Mesenchymal stem cell (in vitro differentiated cells and primary cell): ENCODE results near the gene TBX1.

ENCODE experiments used
- DNase-seq: peaks from one replicate; pipeline ENCODE4 v3.0.0-alpha.2; 2013
- H2AFZ ChIP-seq: one replicate; pipeline ENCODE4 v1.6.1; 2013; ENCODE audit warnings: low read depth, mild to moderate bottlenecking, control low read depth, inconsistent platforms, low read length, moderate library complexity
- H2AK5ac ChIP-seq: 2 replicates; pipeline ENCODE4 v1.6.1; 2013; ENCODE audit warnings: low read length, moderate library complexity, mild to moderate bottlenecking, inconsistent platforms; ENCODE audit not compliant: severe bottlenecking
- H2BK120ac ChIP-seq: one replicate; pipeline ENCODE4 v1.6.1; 2013; ENCODE audit warnings: low read depth, mild to moderate bottlenecking, inconsistent platforms, low read length, moderate library complexity
- H2BK12ac ChIP-seq, 2 experiments: one replicate each; pipeline ENCODE4 v1.6.1; 2013; ENCODE audit warnings: inconsistent platforms in 2 of 2, low read length in 2 of 2, mild to moderate bottlenecking in 2 of 2, moderate library complexity in 2 of 2, control low read depth in 1 of 2
- H2BK15ac ChIP-seq: one replicate; pipeline ENCODE4 v1.6.1; 2013; ENCODE audit warnings: mild to moderate bottlenecking, low read depth, inconsistent platforms; ENCODE audit not compliant: poor library complexity, severe bottlenecking
- H2BK5ac ChIP-seq: 2 replicates; pipeline ENCODE4 v1.6.1; 2013; ENCODE audit warnings: low read depth, mild to moderate bottlenecking, low read length, control low read depth, inconsistent platforms; ENCODE audit not compliant: poor library complexity, severe bottlenecking
- H3K14ac ChIP-seq, 2 experiments: one replicate each; pipeline ENCODE4 v1.6.1; 2013; ENCODE audit warnings: inconsistent platforms in 2 of 2, low read length in 2 of 2, control low read depth in 1 of 2, mild to moderate bottlenecking in 1 of 2, moderate library complexity in 1 of 2
- H3K18ac ChIP-seq, 2 experiments: one replicate each; pipeline ENCODE4 v1.6.1; 2013; ENCODE audit warnings: inconsistent platforms in 2 of 2, low read length in 2 of 2, control low read depth in 1 of 2, low read depth in 1 of 2, mild to moderate bottlenecking in 1 of 2
- H3K23ac ChIP-seq, 2 experiments: one replicate each; pipeline ENCODE4 v1.6.1; 2013; ENCODE audit warnings: inconsistent platforms in 2 of 2, low read length in 2 of 2, mild to moderate bottlenecking in 2 of 2, moderate library complexity in 2 of 2, control low read depth in 1 of 2
- H3K27ac ChIP-seq: 2 replicates; pipeline ENCODE4 v1.5.1; 2013; ENCODE audit warnings: mild to moderate bottlenecking, moderate library complexity, low read length, control low read depth, inconsistent platforms; ENCODE audit not compliant: poor library complexity, severe bottlenecking
- H3K27me3 ChIP-seq, 2 experiments: 2 replicates each; pipeline versions ENCODE4 v1.6.1 to v1.7.0; 2013; ENCODE audit warnings: low read length in 2 of 2, mild to moderate bottlenecking in 2 of 2, moderate library complexity in 2 of 2, control low read depth in 1 of 2, inconsistent platforms in 1 of 2; ENCODE audit not compliant: control insufficient read depth in 1 of 2, insufficient read depth in 1 of 2
- H3K36me3 ChIP-seq, 2 experiments: 2 replicates each; pipeline versions ENCODE4 v1.6.1 to v1.7.0; 2013; ENCODE audit warnings: low read length in 2 of 2, control low read depth in 1 of 2, inconsistent platforms in 1 of 2, low read depth in 1 of 2, mild to moderate bottlenecking in 1 of 2; ENCODE audit not compliant: insufficient read depth in 2 of 2, control insufficient read depth in 1 of 2
- H3K4ac ChIP-seq, 2 experiments: one replicate each; pipeline ENCODE4 v1.6.1; 2013; ENCODE audit warnings: inconsistent platforms in 2 of 2, low read length in 2 of 2, mild to moderate bottlenecking in 2 of 2, moderate library complexity in 2 of 2, control low read depth in 1 of 2, low read depth in 1 of 2
- H3K4me1 ChIP-seq: 2 replicates; pipeline ENCODE4 v1.6.1; 2013; ENCODE audit warnings: low read depth, low read length, control low read depth; ENCODE audit not compliant: control insufficient read depth, insufficient read depth
- H3K4me2 ChIP-seq: 2 replicates; pipeline ENCODE4 v1.6.1; 2013; ENCODE audit warnings: low read length, mild to moderate bottlenecking, inconsistent platforms; ENCODE audit not compliant: poor library complexity, severe bottlenecking
- H3K4me3 ChIP-seq, 2 experiments: 2 replicates each; pipeline versions ENCODE4 v1.5.1 to v1.7.0; 2013; ENCODE audit warnings: low read length in 2 of 2, mild to moderate bottlenecking in 2 of 2, control low read depth in 1 of 2, low read depth in 1 of 2; ENCODE audit not compliant: insufficient read depth in 1 of 2
- H3K79me1 ChIP-seq: replicated peaks from 2 replicates; pipeline ENCODE4 v1.6.1; 2013; ENCODE audit warnings: mild to moderate bottlenecking, control low read depth, low read length, inconsistent platforms; ENCODE audit not compliant: poor library complexity, severe bottlenecking
- H3K9ac ChIP-seq: 2 replicates; pipeline ENCODE4 v1.7.0; 2013; ENCODE audit warnings: mild to moderate bottlenecking, low read length, moderate library complexity
- H3K9me3 ChIP-seq: 2 replicates; pipeline ENCODE4 v1.7.0; 2013; ENCODE audit warnings: mild to moderate bottlenecking, low read length; ENCODE audit not compliant: control insufficient read depth
- H4K8ac ChIP-seq: one replicate; pipeline ENCODE4 v1.6.1; 2013; ENCODE audit warnings: inconsistent platforms, mild to moderate bottlenecking, low read length, moderate library complexity
- H4K91ac ChIP-seq: one replicate; pipeline ENCODE4 v1.6.1; 2013; ENCODE audit warnings: mild to moderate bottlenecking, low read length, inconsistent platforms
- WGBS: methylation state at CpG from one replicate; pipeline ENCODE4 v1.1.7; 2013; ENCODE audit warnings: mixed read lengths; 5-methylcytosine and 5-hydroxymethylcytosine counted together

The TBX1 gene

DNA sequence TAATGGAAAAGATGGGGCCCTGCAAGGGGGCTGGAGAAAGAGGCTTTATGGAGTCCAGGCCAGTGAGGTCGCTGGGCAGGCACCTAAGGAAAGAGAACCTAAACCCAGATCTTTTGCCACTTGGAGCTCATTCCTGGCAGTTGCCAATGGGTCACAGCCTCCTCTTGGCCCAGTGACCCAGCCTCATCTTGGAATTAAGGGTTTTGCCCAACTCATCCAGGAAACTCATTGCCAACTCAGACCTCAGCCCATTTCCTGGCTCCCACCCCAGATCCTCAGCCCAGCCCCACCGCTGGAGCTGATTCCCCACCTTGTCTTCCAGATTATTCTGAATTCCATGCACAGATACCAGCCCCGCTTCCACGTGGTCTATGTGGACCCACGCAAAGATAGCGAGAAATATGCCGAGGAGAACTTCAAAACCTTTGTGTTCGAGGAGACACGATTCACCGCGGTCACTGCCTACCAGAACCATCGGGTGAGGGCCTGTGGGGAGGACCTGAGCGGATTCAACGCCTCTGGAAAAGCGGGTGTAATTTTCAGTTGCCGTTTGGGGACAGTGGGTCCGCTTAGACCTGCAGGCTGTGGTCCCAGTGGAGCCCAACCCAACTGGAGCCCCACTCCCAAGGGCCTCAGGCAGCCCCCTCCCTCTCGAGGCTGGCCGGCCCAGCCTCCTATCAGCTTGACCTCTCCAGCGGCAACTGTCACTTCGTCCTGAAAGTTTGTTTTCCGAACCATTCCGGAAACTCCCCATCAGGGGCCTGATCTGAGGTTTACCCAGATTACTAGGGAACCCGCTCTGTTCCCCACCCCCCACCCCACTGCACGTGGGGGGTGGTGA, 4.3 kb downstream of the TBX1 start:
- Histone ChIP-seq H3K4me3 (no peak overlapping the region), H3K14ac (no peak overlapping the region), H3K36me3 (no peaks in the 10 kb centered on the region), H2BK15ac (no peak overlapping the region), H4K8ac (no peak overlapping the region), H2AFZ (no peak overlapping the region), H2BK120ac (no peak overlapping the region), H3K4me1 (peaks cover 22% of the 10 kb centered on the region), H3K27me3 (peaks cover 73 to 80% of the 10 kb centered on the region in 2 experiments), H2BK12ac (no peak overlapping the region), H3K23ac (no peak overlapping the region), H3K4me2 (no peak overlapping the region), H3K9me3 (no peaks in the 10 kb centered on the region), H2BK5ac (no peak overlapping the region), H3K27ac (no peak overlapping the region), H3K79me1 (no peaks in the 10 kb centered on the region), H3K18ac (no peak overlapping the region), H4K91ac (no peak overlapping the region), H2AK5ac (no peak overlapping the region), H3K9ac (no peak overlapping the region), H3K4ac (no peak overlapping the region)
- no peak for DNase-seq
- 21% methylated on average over 24 of the region's 25 CpGs for WGBS

GRCh38 chr22:19765477-19766239, 5.1 kb downstream of the TBX1 start:
- Histone ChIP-seq H3K4me2 (no peak overlapping the region), H2BK5ac (no peak overlapping the region), H2AK5ac (no peak overlapping the region), H4K8ac (peak overlapping the region; percentile 29), H3K9ac (no peak overlapping the region), H3K27me3 (peaks cover 80 to 82% of the 10 kb centered on the region in 2 experiments), H2AFZ (no peak overlapping the region), H2BK15ac (no peak overlapping the region), H3K79me1 (no peaks in the 10 kb centered on the region), H2BK12ac (no peak overlapping the region), H3K4me1 (peaks cover 22% of the 10 kb centered on the region), H3K4ac (peak overlapping the region in 1 of 2 experiments; percentile 31), H3K27ac (no peak overlapping the region), H3K18ac (no peak overlapping the region), H3K9me3 (no peaks in the 10 kb centered on the region), H2BK120ac (peak overlapping the region; percentile 27), H3K4me3 (no peak overlapping the region), H3K23ac (no peak overlapping the region), H3K36me3 (no peaks in the 10 kb centered on the region), H4K91ac (no peak overlapping the region), H3K14ac (no peak overlapping the region)
- under 1% methylated on average over 50 of the region's 83 CpGs for WGBS
- peak; percentile 38 for DNase-seq

GRCh38 chr22:19766240-19766510, 5.6 kb downstream of the TBX1 start:
- H3K4me1 ChIP-seq, result peaks cover 19% of the 10 kb centered on the region
- H2BK15ac ChIP-seq, result no peak overlapping the region
- no peak overlapping the region for H2BK12ac ChIP-seq
- H2BK120ac ChIP-seq, result peak overlapping the region; percentile 27
- H3K27ac ChIP-seq, result no peak overlapping the region
- no peak for DNase-seq
- peaks cover 85 to 86% of the 10 kb centered on the region in 2 experiments for H3K27me3 ChIP-seq
- peak overlapping the region; percentile 12 for H3K4me2 ChIP-seq
- H4K91ac ChIP-seq, result no peak overlapping the region
- H3K4me3 ChIP-seq, result no peak overlapping the region
- no peak overlapping the region for H3K23ac ChIP-seq
- H3K18ac ChIP-seq, result no peak overlapping the region
- no peak overlapping the region for H3K4ac ChIP-seq
- no peak overlapping the region for H2AK5ac ChIP-seq
- no peaks in the 10 kb centered on the region for H3K36me3 ChIP-seq
- H2AFZ ChIP-seq, result no peak overlapping the region
- H3K9ac ChIP-seq, result no peak overlapping the region
- H3K9me3 ChIP-seq, result no peaks in the 10 kb centered on the region
- 1% methylated on average over 29 of the region's 36 CpGs for WGBS
- no peak overlapping the region for H2BK5ac ChIP-seq
- H3K79me1 ChIP-seq, result no peaks in the 10 kb centered on the region
- H3K14ac ChIP-seq, result no peak overlapping the region
- no peak overlapping the region for H4K8ac ChIP-seq
